Stimulated activated naive B cell treated with anti-CD40 and anti-IgM and Interleukin-4, amounts not matched to agents 10 μg/mL and 1 μg/mL and 100 μg/mL, for 72 hours (primary cell): ENCODE data around the gene CHAMP1.

Experiments
- ATAC-seq, 2 donors: fragments of 150-1000 bp; cut with Tn5 transposase; replicated peaks; 2 replicates each; pipeline ENCODE4 v1.10.0; 2021; ENCODE audit warnings: moderate library complexity in 1 of 2
- DNase-seq: peaks from one replicate; pipeline ENCODE4 v3.0.0; 2021
- H3K27ac Mint-ChIP-seq: one replicate; pipeline ENCODE4 v1.8.0; 2022; ENCODE audit warnings: mild to moderate bottlenecking, mixed read lengths
- H3K27me3 Mint-ChIP-seq, 2 donors: one replicate each; pipeline ENCODE4 v1.8.0; 2022; ENCODE audit warnings: mixed read lengths in 2 of 2
- H3K36me3 Mint-ChIP-seq, 2 donors: one replicate each; pipeline ENCODE4 v1.8.0; 2022; ENCODE audit warnings: mixed read lengths in 2 of 2, mild to moderate bottlenecking in 1 of 2
- H3K4me1 Mint-ChIP-seq, 2 donors: one replicate each; pipeline ENCODE4 v1.8.0; 2022; ENCODE audit warnings: mixed read lengths in 2 of 2, mild to moderate bottlenecking in 1 of 2
- H3K4me3 Mint-ChIP-seq, 2 donors: one replicate each; pipeline ENCODE4 v1.8.0; 2022; ENCODE audit warnings: mild to moderate bottlenecking in 2 of 2, mixed read lengths in 2 of 2, moderate library complexity in 1 of 2
- H3K9me3 Mint-ChIP-seq, 2 donors: one replicate each; pipeline ENCODE4 v1.8.0; 2022; ENCODE audit warnings: mixed read lengths in 2 of 2, mild to moderate bottlenecking in 1 of 2

The CHAMP1 gene

DNA sequence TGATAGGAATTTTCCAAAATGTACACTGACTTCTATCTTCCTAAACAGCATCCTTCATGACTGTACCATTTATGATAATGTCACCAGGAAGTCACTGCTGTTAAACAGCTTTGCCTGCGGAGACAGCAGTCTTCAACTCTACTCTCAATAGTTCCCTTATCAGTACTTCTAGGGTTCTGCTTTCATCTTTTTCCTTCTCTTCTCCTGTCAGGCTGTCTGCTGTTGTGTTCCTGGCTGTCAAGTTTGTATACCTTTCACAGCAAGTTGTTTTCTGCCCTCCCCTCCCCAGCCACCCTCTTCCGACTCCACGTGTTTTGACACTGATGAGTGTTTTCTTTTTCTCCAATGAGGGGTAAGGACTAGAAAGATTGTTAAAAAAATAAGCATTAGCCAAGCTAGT, 30.7 kb upstream of the CHAMP1 start:
- H3K27ac Mint-ChIP-seq: peak overlapping the region; percentile 53

DNA sequence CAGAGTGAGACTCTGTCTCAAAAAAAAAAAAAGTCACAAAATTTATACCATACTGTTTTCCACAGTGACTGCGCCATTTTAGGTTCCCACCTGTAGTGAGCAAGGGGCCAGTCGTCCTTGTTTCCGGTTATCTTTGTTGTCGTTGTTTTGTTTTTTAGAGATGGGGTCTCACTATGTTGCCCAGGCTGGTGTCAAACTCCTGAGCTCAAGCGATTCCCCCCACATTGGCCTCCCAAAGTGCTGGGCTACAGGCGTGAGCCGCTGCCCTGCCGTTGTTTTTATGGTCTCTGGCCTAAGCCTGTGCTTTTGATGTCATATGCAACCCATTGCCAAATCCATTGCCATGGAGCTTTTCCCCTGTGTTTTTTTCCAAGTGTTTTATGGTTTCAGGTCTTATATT, 29.6 kb upstream of the CHAMP1 start:
- H3K27ac Mint-ChIP-seq: no peak overlapping the region
- ATAC-seq (no peak), DNase-seq (no peak)
- H3K9me3 Mint-ChIP-seq: no peaks in the 10 kb centered on the region
- H3K4me1 Mint-ChIP-seq: peaks cover 21 to 49% of the 10 kb centered on the region in 2 donors
- H3K27me3 Mint-ChIP-seq: no peaks in the 10 kb centered on the region
- H3K4me3 Mint-ChIP-seq: no peak overlapping the region
- H3K36me3 Mint-ChIP-seq: peaks cover 42 to 53% of the 10 kb centered on the region in 2 donors

More for the DNA sequence above, 30.7 kb upstream of the CHAMP1 start:
- DNase-seq (no peak), ATAC-seq (no peak)
- Mint-ChIP-seq H3K4me3 (peak overlapping the region; percentile 23 to 63), H3K4me1 (peaks cover 23 to 52% of the 10 kb centered on the region in 2 donors), H3K27me3 (no peaks in the 10 kb centered on the region), H3K36me3 (peaks cover 38 to 45% of the 10 kb centered on the region in 2 donors), H3K9me3 (no peaks in the 10 kb centered on the region)

DNA sequence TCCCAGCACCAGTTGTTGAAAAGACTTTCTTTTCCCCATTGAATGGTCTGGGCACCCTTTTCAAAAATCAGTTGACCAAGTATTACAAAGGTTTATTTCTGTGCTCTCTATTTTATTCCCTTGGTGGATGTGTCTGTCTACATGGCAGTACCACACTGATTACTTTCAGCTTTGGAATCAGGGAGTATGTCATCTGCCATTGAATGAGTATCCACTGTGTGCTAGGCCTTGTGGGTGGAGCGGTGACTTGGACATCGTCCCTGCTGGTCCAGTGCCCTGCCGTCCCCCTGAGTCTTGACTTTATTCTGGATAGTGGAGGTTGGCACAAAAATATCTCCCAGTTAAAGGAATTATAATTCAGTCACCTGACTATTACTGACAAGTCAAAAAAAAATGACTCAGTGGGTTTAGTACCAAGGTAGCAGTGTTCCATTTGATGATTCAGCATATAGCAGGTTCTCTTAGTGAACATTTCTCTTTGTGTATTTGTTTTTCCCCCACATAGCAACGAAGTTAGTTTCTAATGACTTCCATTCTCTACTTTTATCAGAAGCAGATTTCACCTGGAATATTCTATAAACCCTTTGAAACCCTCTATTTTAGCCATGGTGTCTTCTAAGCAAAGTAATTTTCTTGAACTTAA, 29.0 kb upstream of the CHAMP1 start:
- Mint-ChIP-seq H3K36me3 (peaks cover 47 to 57% of the 10 kb centered on the region in 2 donors), H3K4me1 (peaks cover 18 to 48% of the 10 kb centered on the region in 2 donors), H3K4me3 (no peak overlapping the region), H3K27me3 (no peaks in the 10 kb centered on the region), H3K9me3 (no peaks in the 10 kb centered on the region), H3K27ac (no peak overlapping the region)
- DNase-seq (no peak), ATAC-seq (no peak)

DNA sequence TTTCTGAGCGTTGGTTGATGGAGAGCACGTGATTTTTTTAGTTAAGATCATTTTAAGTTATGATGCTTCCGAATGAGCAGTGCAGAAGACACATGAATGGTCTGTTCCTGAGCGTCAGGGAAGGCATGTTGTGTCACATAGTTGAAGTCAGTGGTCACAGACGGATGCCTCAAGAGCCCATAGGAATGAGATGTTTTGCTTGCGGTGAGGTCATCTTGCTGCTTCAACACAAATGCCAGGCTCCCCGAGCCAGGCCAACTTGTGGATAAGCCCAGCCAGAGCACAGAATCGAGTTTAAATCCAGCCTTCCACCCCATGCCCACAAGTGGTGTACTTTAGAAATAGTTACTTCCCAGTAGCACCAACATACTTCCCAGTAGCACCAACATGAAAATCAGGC, 27.5 kb upstream of the CHAMP1 start:
- no peaks in the 10 kb centered on the region for H3K9me3 Mint-ChIP-seq

DNA sequence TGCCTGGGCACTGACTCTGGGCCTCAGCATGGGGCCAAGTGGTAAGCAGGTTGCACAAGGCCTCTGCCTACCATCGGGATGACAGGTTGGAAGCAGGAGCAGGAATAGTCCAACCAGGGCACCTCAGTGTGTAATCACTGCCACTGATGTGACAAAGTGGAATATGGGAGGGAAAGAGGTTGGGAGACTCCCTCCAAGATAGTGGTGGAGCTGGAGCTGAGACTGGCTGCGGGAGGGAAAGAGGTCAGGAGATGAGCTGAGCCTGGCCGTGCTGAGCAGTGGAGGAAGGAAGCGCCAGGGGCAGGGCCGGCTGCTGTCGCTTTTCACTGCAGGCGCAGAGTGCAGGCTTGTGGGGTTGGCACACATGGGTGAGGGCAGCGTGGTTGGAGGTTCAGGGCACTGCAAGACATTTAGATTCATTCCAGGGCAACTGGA, 26.1 kb upstream of the CHAMP1 start:
- no peaks in the 10 kb centered on the region for H3K27me3 Mint-ChIP-seq
- peak overlapping the region; percentile 57 for H3K27ac Mint-ChIP-seq
- no peaks in the 10 kb centered on the region for H3K9me3 Mint-ChIP-seq
- H3K36me3 Mint-ChIP-seq: peaks cover 60 to 72% of the 10 kb centered on the region in 2 donors
- peaks cover 14 to 47% of the 10 kb centered on the region in 2 donors for H3K4me1 Mint-ChIP-seq
- no peak overlapping the region for H3K4me3 Mint-ChIP-seq
- ATAC-seq: no peak
- no peak for DNase-seq

More for the DNA sequence above, 27.5 kb upstream of the CHAMP1 start:
- no peak for ATAC-seq
- Mint-ChIP-seq H3K27ac (no peak overlapping the region), H3K4me3 (no peak overlapping the region), H3K36me3 (peaks cover 53 to 65% of the 10 kb centered on the region in 2 donors), H3K27me3 (no peaks in the 10 kb centered on the region), H3K4me1 (peaks cover 14 to 47% of the 10 kb centered on the region in 2 donors)
- DNase-seq: no peak

DNA sequence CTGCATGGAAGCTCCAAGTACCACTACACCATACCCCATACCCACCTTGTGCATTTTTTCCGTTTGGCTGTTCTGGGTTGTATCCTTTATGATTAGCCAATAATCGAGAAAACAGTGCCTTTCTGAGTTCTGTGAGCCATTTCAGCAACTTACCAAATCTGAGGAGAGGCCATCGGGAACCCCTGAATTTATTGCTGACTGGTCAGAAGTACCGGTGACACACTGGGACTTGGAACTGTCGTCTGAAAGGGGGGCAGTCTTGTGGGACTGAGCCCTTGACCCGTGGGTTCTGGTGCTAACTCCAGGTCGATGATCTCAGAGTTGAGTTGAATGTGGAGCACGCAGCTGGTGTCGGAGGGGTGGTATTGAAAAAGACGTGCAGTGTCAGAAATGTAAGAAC, 17.9 kb upstream of the CHAMP1 start:
- no peak for ATAC-seq

DNA sequence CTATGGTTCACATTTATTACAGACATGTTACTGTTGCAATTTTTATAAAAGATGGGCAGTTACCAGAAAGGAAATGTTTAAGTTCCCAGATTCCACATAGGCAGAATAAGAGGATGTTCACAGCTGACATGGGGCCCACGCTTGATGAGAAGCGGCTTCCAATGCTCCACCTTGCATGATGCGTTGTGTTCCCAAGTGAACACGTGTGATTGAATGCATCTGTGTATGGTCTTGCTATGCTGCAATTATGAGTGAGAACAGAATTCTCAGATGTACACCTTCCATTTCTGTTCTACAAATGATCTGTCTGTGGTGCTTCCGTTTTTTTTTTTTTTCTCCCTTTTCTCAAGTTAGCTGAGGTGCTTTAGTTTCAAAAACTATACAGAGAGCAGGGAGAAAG, 17.4 kb upstream of the CHAMP1 start:
- ATAC-seq (no peak), DNase-seq (no peak)
- Mint-ChIP-seq H3K9me3 (no peaks in the 10 kb centered on the region), H3K4me3 (no peak overlapping the region), H3K4me1 (peaks cover 6 to 7% of the 10 kb centered on the region in 2 donors), H3K27ac (no peak overlapping the region), H3K27me3 (no peaks in the 10 kb centered on the region), H3K36me3 (peaks cover 48 to 52% of the 10 kb centered on the region in 2 donors)

More for the DNA sequence above, 17.9 kb upstream of the CHAMP1 start:
- Mint-ChIP-seq H3K27me3 (no peaks in the 10 kb centered on the region), H3K9me3 (no peaks in the 10 kb centered on the region), H3K4me3 (no peak overlapping the region), H3K27ac (no peak overlapping the region), H3K36me3 (peaks cover 48 to 53% of the 10 kb centered on the region in 2 donors), H3K4me1 (peaks cover 6 to 9% of the 10 kb centered on the region in 2 donors)
- DNase-seq: no peak

DNA sequence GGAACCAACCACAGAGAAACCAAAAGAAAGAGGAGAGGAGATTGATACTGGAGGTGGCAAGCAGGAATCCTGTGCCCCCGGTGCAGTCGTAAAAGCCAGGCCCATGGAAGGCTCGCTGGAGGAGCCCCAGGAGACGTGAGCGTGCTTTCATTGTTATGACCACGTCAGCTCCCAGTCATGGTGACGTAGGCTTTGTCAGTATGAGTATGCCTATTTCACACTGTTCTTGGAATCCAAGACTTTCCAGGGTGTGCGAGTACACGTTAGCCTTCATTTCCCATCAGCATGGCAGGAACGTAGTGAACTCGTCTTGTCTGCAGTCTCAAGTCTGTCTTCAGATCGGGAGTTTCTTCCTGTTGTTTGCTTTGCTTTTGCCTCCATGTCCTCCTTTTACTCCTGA, 15.4 kb upstream of the CHAMP1 start:
- ATAC-seq: no peak
- H3K9me3 Mint-ChIP-seq: no peaks in the 10 kb centered on the region
- H3K4me3 Mint-ChIP-seq: no peak overlapping the region
- no peak for DNase-seq
- no peaks in the 10 kb centered on the region for H3K27me3 Mint-ChIP-seq
- no peak overlapping the region for H3K27ac Mint-ChIP-seq
- peaks cover 6 to 7% of the 10 kb centered on the region in 2 donors for H3K4me1 Mint-ChIP-seq
- H3K36me3 Mint-ChIP-seq: peaks cover 47 to 49% of the 10 kb centered on the region in 2 donors

DNA sequence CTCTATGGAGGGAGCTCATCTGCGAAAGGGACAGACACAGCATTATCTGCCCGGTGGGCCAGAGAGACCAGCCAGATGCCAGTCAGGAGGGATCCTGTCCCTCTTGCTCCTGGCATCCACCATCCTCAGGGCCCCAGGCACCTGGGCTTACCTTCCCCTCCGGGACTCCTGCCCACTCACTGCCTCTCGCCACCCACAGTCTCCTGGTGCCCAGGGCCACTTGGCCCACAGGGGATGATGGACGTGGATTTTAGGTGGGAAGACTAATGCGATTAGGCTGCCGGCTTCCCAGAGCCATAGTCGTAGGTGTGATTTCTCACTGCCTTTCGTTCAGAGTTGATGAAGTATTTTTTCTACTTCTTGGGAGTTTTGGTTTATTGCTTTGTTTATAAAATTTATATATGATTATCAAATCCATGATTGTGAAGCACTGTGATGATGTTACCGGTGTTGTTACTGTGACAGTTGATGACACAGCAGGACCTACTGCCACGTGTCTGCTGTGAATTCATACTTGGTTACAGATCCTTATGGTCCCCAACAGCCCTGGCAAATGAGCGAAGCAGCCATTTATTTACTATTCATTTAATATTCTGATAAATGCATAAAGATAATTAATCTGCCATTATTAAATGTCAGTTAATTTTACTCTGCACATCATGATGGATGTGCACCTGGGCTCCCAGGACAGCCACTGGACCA, 14.5 kb upstream of the CHAMP1 start:
- H3K9me3 Mint-ChIP-seq: no peaks in the 10 kb centered on the region
- H3K4me3 Mint-ChIP-seq: no peak overlapping the region
- H3K27me3 Mint-ChIP-seq: no peaks in the 10 kb centered on the region
- peaks cover 47% of the 10 kb centered on the region in 2 donors for H3K36me3 Mint-ChIP-seq
- ATAC-seq: no peak
- peaks cover 6 to 7% of the 10 kb centered on the region in 2 donors for H3K4me1 Mint-ChIP-seq
- DNase-seq: no peak
- peak overlapping the region; percentile 83 for H3K27ac Mint-ChIP-seq

DNA sequence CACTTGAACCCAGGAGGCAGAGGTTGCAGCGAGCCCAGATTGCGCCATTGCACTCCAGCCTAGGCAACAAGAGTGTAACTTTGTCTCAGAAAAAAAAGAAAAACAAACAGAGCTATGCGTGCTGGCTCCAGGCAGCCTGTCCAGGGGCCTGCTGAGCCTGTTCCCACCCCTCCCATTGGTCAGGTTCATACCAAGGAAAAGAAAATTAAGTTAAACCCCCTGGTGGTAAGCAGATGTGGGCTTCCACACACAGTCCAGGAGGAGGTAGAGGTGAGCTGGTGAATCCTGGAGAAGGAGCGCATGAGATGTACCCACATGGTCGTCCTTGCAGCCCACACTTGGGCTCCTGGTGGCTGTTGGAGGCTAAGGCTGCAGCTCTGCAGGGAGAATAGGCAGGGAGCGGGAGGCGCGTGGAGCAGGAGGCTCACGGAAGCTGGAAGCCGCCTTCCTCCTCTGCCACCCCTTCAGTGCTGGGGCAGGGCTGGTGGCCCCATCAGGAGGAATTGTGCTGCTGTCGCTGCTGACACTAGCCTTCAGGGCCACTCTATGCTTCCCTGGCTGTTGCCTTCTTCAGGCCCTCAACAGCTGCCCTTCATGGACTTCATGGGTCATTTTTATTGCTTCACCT, 10.5 kb upstream of the CHAMP1 start:
- Mint-ChIP-seq H3K4me3 (no peak overlapping the region), H3K27ac (no peak overlapping the region), H3K36me3 (peaks cover 32 to 48% of the 10 kb centered on the region in 2 donors), H3K27me3 (no peaks in the 10 kb centered on the region), H3K9me3 (no peaks in the 10 kb centered on the region), H3K4me1 (peaks cover 0 to 3% of the 10 kb centered on the region in 2 donors)
- ATAC-seq (no peak), DNase-seq (no peak)

DNA sequence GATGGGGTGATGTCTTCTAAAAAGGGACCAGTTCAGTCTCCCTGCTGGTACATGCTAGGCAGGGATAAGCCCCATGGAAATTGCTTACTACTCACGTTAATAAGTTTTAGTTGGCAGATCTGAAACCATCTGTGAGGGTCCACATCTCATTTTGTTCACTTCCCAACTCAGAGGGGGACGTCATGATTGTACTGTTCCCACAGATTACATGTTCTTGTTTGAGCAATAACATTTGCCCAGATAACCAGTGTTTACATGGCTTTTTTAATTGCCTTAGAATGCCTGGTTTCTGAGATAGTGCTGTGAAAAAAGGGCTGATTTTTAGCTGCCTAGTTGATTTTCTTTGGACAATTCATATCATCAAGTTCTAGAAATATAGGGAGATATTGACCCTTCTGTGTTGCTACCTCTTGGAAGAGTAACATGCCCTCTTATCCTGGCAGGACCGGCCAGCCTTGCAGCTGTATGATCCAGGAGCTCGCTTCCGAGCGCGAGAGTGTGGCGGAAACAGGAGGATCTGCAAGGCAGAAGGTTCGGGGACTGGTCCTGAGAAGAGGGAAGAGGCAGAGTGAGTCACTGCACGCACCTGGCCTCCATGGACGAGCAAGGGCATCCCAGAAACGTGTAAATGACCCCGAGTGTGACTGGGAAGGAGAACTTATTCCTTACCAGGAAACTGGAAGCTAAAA, 9.8 kb upstream of the CHAMP1 start:
- H3K9me3 Mint-ChIP-seq: no peaks in the 10 kb centered on the region
- ATAC-seq: no peak
- H3K4me1 Mint-ChIP-seq: peaks cover 0 to 1% of the 10 kb centered on the region in 2 donors
- peak overlapping the region; percentile 67 for H3K27ac Mint-ChIP-seq
- no peaks in the 10 kb centered on the region for H3K27me3 Mint-ChIP-seq
- H3K36me3 Mint-ChIP-seq: peaks cover 30 to 41% of the 10 kb centered on the region in 2 donors
- H3K4me3 Mint-ChIP-seq: no peak overlapping the region
- DNase-seq: no peak

DNA sequence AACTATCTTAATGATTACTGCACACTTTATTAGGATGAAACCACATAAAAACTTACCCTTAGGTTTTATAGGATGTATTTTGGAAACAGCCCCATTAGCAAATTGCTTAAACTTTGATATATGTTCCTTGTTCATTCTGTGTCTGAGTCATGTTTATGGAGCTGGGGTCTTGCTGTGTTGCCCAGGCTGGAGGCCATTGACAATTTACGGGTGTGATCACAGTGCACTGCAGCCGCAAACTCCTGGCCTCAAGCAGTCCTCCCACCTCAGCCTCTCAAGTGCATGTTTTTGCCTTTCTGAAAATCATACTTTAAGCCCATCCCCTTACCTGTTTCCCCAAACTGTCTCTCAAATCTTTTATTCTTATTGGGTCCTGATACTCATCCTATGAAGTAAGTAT, 5.2 kb upstream of the CHAMP1 start:
- no peaks in the 10 kb centered on the region for H3K27me3 Mint-ChIP-seq
- H3K27ac Mint-ChIP-seq: no peak overlapping the region

DNA sequence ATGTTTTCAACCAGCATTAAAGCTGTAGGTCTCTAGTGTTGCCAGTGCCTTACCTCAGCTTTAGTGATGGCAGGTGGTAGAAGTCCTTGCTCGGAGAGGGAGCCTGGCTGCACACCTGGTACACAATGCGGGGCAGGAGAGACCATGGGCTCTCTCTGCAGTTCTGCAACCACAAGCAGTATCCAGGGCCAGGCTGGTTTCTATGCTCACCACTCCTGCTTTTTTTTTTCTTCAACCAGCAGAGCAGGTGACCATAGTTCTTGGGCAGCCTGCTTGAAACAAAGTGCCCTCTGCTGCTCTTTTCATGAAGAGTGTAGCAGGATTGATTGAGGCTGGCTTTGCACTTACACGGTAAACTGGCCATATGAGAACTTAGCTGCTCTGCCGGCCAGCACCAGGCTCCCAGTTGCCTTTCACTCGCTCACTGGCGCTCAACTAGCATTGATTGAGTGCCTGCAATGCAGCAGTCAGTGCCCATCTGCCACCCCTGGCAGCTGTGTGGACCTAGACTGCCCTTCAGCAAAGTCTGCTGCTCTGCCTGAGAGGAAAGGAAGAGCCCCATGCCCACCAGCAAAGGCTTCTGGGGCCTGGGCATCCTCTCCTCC, 4.4 kb upstream of the CHAMP1 start:
- no peak overlapping the region for H3K27ac Mint-ChIP-seq
- H3K4me1 Mint-ChIP-seq: peaks cover 12 to 16% of the 10 kb centered on the region in 2 donors
- no peaks in the 10 kb centered on the region for H3K9me3 Mint-ChIP-seq
- H3K27me3 Mint-ChIP-seq: no peaks in the 10 kb centered on the region
- H3K36me3 Mint-ChIP-seq: peaks cover 11 to 15% of the 10 kb centered on the region in 2 donors
- ATAC-seq (no peak), DNase-seq (no peak)
- no peak overlapping the region for H3K4me3 Mint-ChIP-seq

More for the DNA sequence above, 5.2 kb upstream of the CHAMP1 start:
- Mint-ChIP-seq H3K36me3 (peaks cover 15 to 18% of the 10 kb centered on the region in 2 donors), H3K4me1 (peaks cover 11 to 13% of the 10 kb centered on the region in 2 donors), H3K4me3 (no peak overlapping the region), H3K9me3 (no peaks in the 10 kb centered on the region)
- ATAC-seq (no peak), DNase-seq (no peak)

DNA sequence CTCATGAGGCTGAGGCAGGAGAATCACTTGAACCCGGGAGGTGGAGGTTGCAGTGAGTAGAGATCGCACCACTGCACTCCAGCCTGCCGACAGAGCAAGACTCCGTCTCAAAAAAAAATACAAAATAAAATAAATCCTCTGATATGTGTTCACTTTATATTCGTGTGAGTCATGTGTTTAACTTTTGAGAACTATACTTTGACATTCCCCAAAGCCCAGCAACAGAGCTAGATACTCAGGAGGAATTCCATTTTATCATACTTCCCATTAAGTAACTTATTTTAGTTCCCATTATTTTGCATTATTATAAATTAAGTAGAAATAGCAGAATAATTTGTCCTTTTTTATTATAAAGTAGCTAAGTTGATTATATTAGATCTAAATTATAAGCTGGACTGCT, 3.3 kb upstream of the CHAMP1 start:
- Mint-ChIP-seq H3K27ac (no peak overlapping the region), H3K36me3 (peaks cover 13 to 17% of the 10 kb centered on the region in 2 donors), H3K9me3 (no peaks in the 10 kb centered on the region), H3K4me3 (no peak overlapping the region), H3K4me1 (peaks cover 18 to 26% of the 10 kb centered on the region in 2 donors), H3K27me3 (no peaks in the 10 kb centered on the region)
- ATAC-seq (no peak), DNase-seq (no peak)
